CD14-positive monocyte (primary cell): ENCODE data around the gene RBM17. TPM values are rescaled to one million over a fixed set of nuclear protein-coding genes. Genes with fewer than 3 reads are reported as not detected.

Experiments
- DNase-seq, 3 donors: peaks; one replicate each; pipeline ENCODE4 v3.0.0-alpha.2; 2011 to 2022
- H2AFZ ChIP-seq: 2 replicates; pipeline ENCODE4 v1.6.0; 2012; ENCODE audit warnings: mild to moderate bottlenecking, low read depth, low read length, inconsistent platforms; ENCODE audit not compliant: insufficient read depth, poor library complexity, severe bottlenecking
- H3K27ac ChIP-seq, 2 donors: 1 replicate in 1 of 2; 2 replicates in 1 of 2; pipeline ENCODE4 v1.5.1; 2012 to 2013; ENCODE audit warnings: low read length in 2 of 2, control low read depth in 1 of 2, inconsistent platforms in 1 of 2, low read depth in 1 of 2, mild to moderate bottlenecking in 1 of 2
- H3K27me3 ChIP-seq, 2 donors: one replicate each; pipeline versions ENCODE4 v1.6.0 to v1.6.1; 2011 to 2013; ENCODE audit warnings: low read length in 2 of 2; ENCODE audit not compliant: control insufficient read depth in 2 of 2, insufficient read depth in 2 of 2
- H3K36me3 ChIP-seq, 2 donors: replicated peaks in 1 of 2; 1 replicate in 1 of 2; 2 replicates in 1 of 2; pipeline versions ENCODE4 v1.5.1 to v1.6.1; 2012 to 2013; ENCODE audit warnings: low read length in 2 of 2, control low read depth in 1 of 2, inconsistent platforms in 1 of 2, mild to moderate bottlenecking in 1 of 2; ENCODE audit not compliant: insufficient read depth in 2 of 2, control insufficient read depth in 1 of 2
- H3K4me1 ChIP-seq, 2 donors: 1 replicate in 1 of 2; 2 replicates in 1 of 2; pipeline versions ENCODE4 v1.5.1 to v1.6.1; 2012 to 2013; ENCODE audit warnings: low read length in 2 of 2, control low read depth in 1 of 2, inconsistent platforms in 1 of 2, mild to moderate bottlenecking in 1 of 2, moderate library complexity in 1 of 2; ENCODE audit not compliant: insufficient read depth in 2 of 2, control insufficient read depth in 1 of 2
- H3K4me2 ChIP-seq: replicated peaks from 2 replicates; pipeline ENCODE3; 2012; ENCODE audit warnings: low read length, moderate library complexity, mild to moderate bottlenecking; ENCODE audit not compliant: poor library complexity, severe bottlenecking; ENCODE audit errors: extremely low read depth
- H3K4me3 ChIP-seq, 3 experiments: fragments of 200-600 bp in 1 of 3; sonication (generic) in 1 of 3; replicated peaks in 1 of 3; 1 replicate in 2 of 3; 2 replicates in 1 of 3; pipeline ENCODE4 v1.5.1; 2011 to 2013; ENCODE audit warnings: low read length in 3 of 3, mild to moderate bottlenecking in 3 of 3, control low read depth in 2 of 3, low read depth in 2 of 3, inconsistent platforms in 1 of 3, moderate library complexity in 1 of 3
- H3K79me2 ChIP-seq: 2 replicates; pipeline ENCODE4 v1.6.0; 2012; ENCODE audit warnings: mild to moderate bottlenecking, control low read depth, inconsistent platforms, low read length, moderate library complexity; ENCODE audit not compliant: insufficient read depth
- H3K9ac ChIP-seq: 2 replicates; pipeline ENCODE4 v1.6.0; 2017; ENCODE audit warnings: low read length, mild to moderate bottlenecking; ENCODE audit not compliant: insufficient read depth, poor library complexity, severe bottlenecking
- H3K9me3 ChIP-seq, 2 donors: replicated peaks in 1 of 2; 1 replicate in 1 of 2; 2 replicates in 1 of 2; pipeline versions ENCODE4 v1.5.1 to v1.6.1; 2012 to 2013; ENCODE audit warnings: low read length in 2 of 2, control low read depth in 1 of 2; ENCODE audit not compliant: control insufficient read depth in 1 of 2, insufficient read depth in 1 of 2
- H4K20me1 ChIP-seq: 2 replicates; pipeline ENCODE4 v1.6.0; 2012; ENCODE audit warnings: mild to moderate bottlenecking, low read length, control low read depth, moderate library complexity; ENCODE audit not compliant: insufficient read depth
- H3K27ac Mint-ChIP-seq, 7 donors: one replicate each; pipeline ENCODE4 v1.8.0; 2020; ENCODE audit warnings: mild to moderate bottlenecking in 7 of 7, mixed read lengths in 7 of 7, moderate library complexity in 6 of 7, inconsistent platforms in 2 of 7
- H3K27me3 Mint-ChIP-seq, 3 donors: one replicate each; pipeline ENCODE4 v1.8.0; 2021 to 2022; ENCODE audit warnings: low read depth in 3 of 3, mild to moderate bottlenecking in 3 of 3, mixed read lengths in 3 of 3, moderate library complexity in 3 of 3, inconsistent platforms in 1 of 3
- H3K36me3 Mint-ChIP-seq, 2 donors: one replicate each; pipeline ENCODE4 v1.8.0; 2020; ENCODE audit warnings: mixed read lengths in 2 of 2, inconsistent platforms in 1 of 2, mild to moderate bottlenecking in 1 of 2
- H3K4me1 Mint-ChIP-seq: one replicate; pipeline ENCODE4 v1.8.0; 2020; ENCODE audit warnings: mild to moderate bottlenecking, mixed read lengths
- H3K4me3 Mint-ChIP-seq, 2 donors: one replicate each; pipeline ENCODE4 v1.8.0; 2020; ENCODE audit warnings: mild to moderate bottlenecking in 2 of 2, mixed read lengths in 2 of 2, moderate library complexity in 1 of 2
- H3K9me3 Mint-ChIP-seq, 7 donors: one replicate each; pipeline ENCODE4 v1.8.0; 2020 to 2022; ENCODE audit warnings: mixed read lengths in 7 of 7, mild to moderate bottlenecking in 6 of 7, moderate library complexity in 6 of 7, inconsistent platforms in 2 of 7
- WGBS: methylation state at CpG from one replicate; pipeline ENCODE4 v1.1.5; 2013; ENCODE audit warnings: missing lambda C conversion rate; ENCODE audit not compliant: insufficient coverage; 5-methylcytosine and 5-hydroxymethylcytosine counted together
- intact Hi-C, 2 donors: fragments of 100-400 bp; cut with micrococcal nuclease; formaldehyde crosslinking; loops; one replicate each; pipeline versions ENCODE4 v1.15.0 to v1.15.1; 2023
- polyA plus RNA-seq, 3 donors: library from polyadenylated mRNA; depleted of rRNA in 1 of 3; unstranded in 2 of 3; stranded (reverse) in 1 of 3; fragments of 300-500 nt in 2 of 3; fragments of >200 nt in 1 of 3; fragmentation: Illumina TruSeq in 2 of 3; gene quantifications; 1 replicate in 2 of 3; 2 replicates in 1 of 3; pipeline ENCODE4 v1.2.3, GENCODE V29; 2012 to 2021
- TF ChIP-seq, protein P1 (sequence below): fragments of 200-600 bp; IDR thresholded peaks from one replicate; pipeline ENCODE4 v1.8.0; 2022; ENCODE audit warnings: antibody characterized with exemption, mild to moderate bottlenecking

Gene RBM17
- polyA plus RNA-seq, 3 donors, result 37.2 to 51.4 (median 44.5) TPM

DNA sequence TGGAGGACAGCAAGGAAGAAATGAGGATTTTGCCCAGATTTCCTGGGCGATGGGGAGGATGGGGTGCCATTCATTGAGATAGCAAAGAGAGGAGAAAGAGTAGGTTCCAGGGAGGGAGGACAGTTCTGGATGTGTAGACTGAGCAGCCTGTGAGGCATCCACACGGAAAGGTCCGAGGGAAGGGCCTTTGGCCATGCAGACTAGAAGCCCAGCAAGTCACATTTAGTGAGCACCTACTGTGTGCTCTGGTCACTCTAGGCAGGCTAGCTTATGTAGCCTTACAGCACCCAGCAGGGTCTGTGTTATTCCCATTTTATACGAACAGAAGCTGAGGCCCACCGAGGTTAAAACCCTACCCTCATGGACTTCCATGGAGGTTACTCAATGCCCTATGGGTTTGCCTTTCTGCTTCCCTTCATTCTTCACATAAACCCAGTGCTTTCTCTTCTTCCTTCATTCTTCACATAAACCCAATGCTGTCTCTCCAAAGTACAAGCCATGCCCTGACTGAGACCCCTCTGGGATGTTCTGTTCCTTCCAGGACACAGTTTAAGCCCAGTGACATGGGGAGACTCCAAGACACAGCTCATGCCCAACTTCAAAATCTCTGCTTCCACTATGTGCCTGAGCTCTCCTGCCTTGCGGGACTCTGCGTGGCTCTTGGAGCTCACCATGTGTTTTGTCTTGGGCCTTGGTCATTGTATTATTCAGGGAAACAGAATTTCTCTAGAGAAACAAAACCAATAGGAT, 40.4 kb upstream of the RBM17 start:
- H3K4me1 Mint-ChIP-seq, result peaks cover 46% of the 10 kb centered on the region
- H3K4me3 ChIP-seq, result no peak overlapping the region
- DNase-seq, result no peak
- no peaks in the 10 kb centered on the region for H3K9me3 ChIP-seq
- H3K4me2 ChIP-seq, result no peak overlapping the region
- H3K79me2 ChIP-seq, result no peaks in the 10 kb centered on the region
- peaks cover 7 to 12% (median 8%) of the 10 kb centered on the region in 3 donors for H3K27me3 Mint-ChIP-seq
- no peak overlapping the region for H2AFZ ChIP-seq
- no peak overlapping the region for H3K9ac ChIP-seq
- 96% methylated on average over 5 of the region's 7 CpGs for WGBS
- H3K36me3 Mint-ChIP-seq, result no peaks in the 10 kb centered on the region
- peaks cover 0 to 7% of the 10 kb centered on the region in 2 donors for H3K27me3 ChIP-seq
- no peak overlapping the region for H3K4me3 Mint-ChIP-seq
- H3K27ac Mint-ChIP-seq, result peak overlapping the region in 1 of 7 donors; percentile 67
- TF ChIP-seq, protein P1, sequence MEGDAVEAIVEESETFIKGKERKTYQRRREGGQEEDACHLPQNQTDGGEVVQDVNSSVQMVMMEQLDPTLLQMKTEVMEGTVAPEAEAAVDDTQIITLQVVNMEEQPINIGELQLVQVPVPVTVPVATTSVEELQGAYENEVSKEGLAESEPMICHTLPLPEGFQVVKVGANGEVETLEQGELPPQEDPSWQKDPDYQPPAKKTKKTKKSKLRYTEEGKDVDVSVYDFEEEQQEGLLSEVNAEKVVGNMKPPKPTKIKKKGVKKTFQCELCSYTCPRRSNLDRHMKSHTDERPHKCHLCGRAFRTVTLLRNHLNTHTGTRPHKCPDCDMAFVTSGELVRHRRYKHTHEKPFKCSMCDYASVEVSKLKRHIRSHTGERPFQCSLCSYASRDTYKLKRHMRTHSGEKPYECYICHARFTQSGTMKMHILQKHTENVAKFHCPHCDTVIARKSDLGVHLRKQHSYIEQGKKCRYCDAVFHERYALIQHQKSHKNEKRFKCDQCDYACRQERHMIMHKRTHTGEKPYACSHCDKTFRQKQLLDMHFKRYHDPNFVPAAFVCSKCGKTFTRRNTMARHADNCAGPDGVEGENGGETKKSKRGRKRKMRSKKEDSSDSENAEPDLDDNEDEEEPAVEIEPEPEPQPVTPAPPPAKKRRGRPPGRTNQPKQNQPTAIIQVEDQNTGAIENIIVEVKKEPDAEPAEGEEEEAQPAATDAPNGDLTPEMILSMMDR, result no peak
- no peaks in the 10 kb centered on the region for H3K36me3 ChIP-seq
- no peaks in the 10 kb centered on the region for H4K20me1 ChIP-seq
- no peak overlapping the region for H3K27ac ChIP-seq
- H3K9me3 Mint-ChIP-seq, result peaks cover 0 to 3% (median 0%) of the 10 kb centered on the region in 7 donors
- intact Hi-C loops, result no loop called here
- H3K4me1 ChIP-seq, result peaks cover 35 to 37% of the 10 kb centered on the region in 2 donors

DNA sequence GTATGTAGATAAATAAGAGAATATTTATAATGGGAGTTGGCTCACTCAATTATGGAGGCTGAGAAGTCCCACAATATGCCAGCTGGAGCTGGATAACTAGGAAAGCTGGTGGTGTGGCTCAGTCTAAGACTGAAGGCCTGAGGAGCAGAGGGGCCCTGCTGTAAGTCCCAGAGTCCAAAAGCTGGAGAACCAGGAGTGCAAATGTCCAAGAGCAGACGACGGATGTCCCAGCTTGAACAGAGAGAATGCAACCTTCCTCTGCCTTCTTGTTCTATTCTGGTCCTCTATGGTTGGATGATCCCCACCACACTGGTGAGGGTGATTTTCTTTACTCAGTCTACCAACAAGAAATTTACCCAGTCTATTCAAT, 39.8 kb upstream of the RBM17 start:
- Histone ChIP-seq H4K20me1 (no peaks in the 10 kb centered on the region), H3K4me3 (no peak overlapping the region), H3K9me3 (no peaks in the 10 kb centered on the region), H3K36me3 (no peaks in the 10 kb centered on the region), H2AFZ (no peak overlapping the region), H3K79me2 (no peaks in the 10 kb centered on the region), H3K9ac (no peak overlapping the region), H3K27me3 (peaks cover 0 to 7% of the 10 kb centered on the region in 2 donors), H3K4me2 (no peak overlapping the region), H3K27ac (no peak overlapping the region), H3K4me1 (peaks cover 40 to 43% of the 10 kb centered on the region in 2 donors)
- DNase-seq, result no peak
- Mint-ChIP-seq H3K9me3 (peaks cover 0 to 3% (median 0%) of the 10 kb centered on the region in 7 donors), H3K27ac (no peak overlapping the region), H3K4me3 (no peak overlapping the region), H3K36me3 (no peaks in the 10 kb centered on the region), H3K4me1 (peaks cover 52% of the 10 kb centered on the region), H3K27me3 (peaks cover 7 to 12% (median 8%) of the 10 kb centered on the region in 3 donors)
- TF ChIP-seq, protein P1, result no peak
- no CpG with 5 or more reads among the region's 2 CpGs for WGBS
- intact Hi-C loops, result no loop called here
